Neural cell (in vitro differentiated cells): ENCODE data around the gene PDE1A. TPM values are rescaled to one million over a fixed set of nuclear protein-coding genes. Genes with fewer than 3 reads are reported as not detected.

Experiments
- H2AFZ ChIP-seq: fragments of 200-600, 300-800 bp; sonication (generic), shearing (Covaris generic); 2 replicates; pipeline ENCODE4 v1.6.0; 2014; ENCODE audit warnings: low read depth, mild to moderate bottlenecking, antibody characterized with exemption, low read length, moderate library complexity
- H3F3A ChIP-seq: fragments of 200-600 bp; shearing (Covaris generic); 2 replicates; pipeline ENCODE4 v1.6.1; 2016; ENCODE audit warnings: mild to moderate bottlenecking, moderate library complexity, mixed read lengths, antibody characterized with exemption, low read length; ENCODE audit not compliant: insufficient read depth, poor library complexity, severe bottlenecking
- H3K27ac ChIP-seq: fragments of 200-600, 300-800 bp; sonication (generic), shearing (Covaris generic); 2 replicates; pipeline ENCODE4 v1.5.1; 2014; ENCODE audit warnings: mild to moderate bottlenecking, low read length, moderate library complexity
- H3K27me3 ChIP-seq: fragments of 300-800, 200-600 bp; sonication (generic), shearing (Covaris generic); 2 replicates; pipeline ENCODE4 v1.6.0; 2014; ENCODE audit warnings: mild to moderate bottlenecking, low read depth, low read length, moderate library complexity; ENCODE audit not compliant: insufficient read depth
- H3K36me3 ChIP-seq: fragments of 300-800, 200-600 bp; sonication (generic), shearing (Covaris generic); 2 replicates; pipeline ENCODE4 v1.5.1; 2014; ENCODE audit warnings: mild to moderate bottlenecking, antibody characterized with exemption, low read length, moderate library complexity; ENCODE audit not compliant: insufficient read depth
- H3K4me2 ChIP-seq: fragments of 300-800, 200-600 bp; sonication (generic), shearing (Covaris generic); 2 replicates; pipeline ENCODE4 v1.6.0; 2014; ENCODE audit warnings: mild to moderate bottlenecking, low read length
- H3K4me3 ChIP-seq: fragments of 300-800, 200-600 bp; sonication (generic), shearing (Covaris generic); 2 replicates; pipeline ENCODE4 v1.5.1; 2014; ENCODE audit warnings: mild to moderate bottlenecking, low read length, moderate library complexity
- H3K79me2 ChIP-seq: fragments of 200-600 bp; shearing (Covaris generic); replicated peaks from 2 replicates; pipeline ENCODE4 v1.6.0; 2014; ENCODE audit warnings: mild to moderate bottlenecking, low read length, moderate library complexity; ENCODE audit not compliant: insufficient read depth
- H3K9ac ChIP-seq: fragments of 300-800, 200-600 bp; sonication (generic), shearing (Covaris generic); 2 replicates; pipeline ENCODE4 v1.6.1; 2016; ENCODE audit warnings: mild to moderate bottlenecking, low read length, mixed read lengths
- H3K9me2 ChIP-seq: fragments of 200-600 bp; shearing (Covaris generic); 2 replicates; pipeline ENCODE4 v1.6.1; 2016; ENCODE audit warnings: mild to moderate bottlenecking, low read length, mixed read lengths; ENCODE audit not compliant: insufficient read depth
- H3K9me3 ChIP-seq: fragments of 200-600, 300-800 bp; sonication (generic), shearing (Covaris generic); 2 replicates; pipeline ENCODE4 v1.6.1; 2016; ENCODE audit warnings: mild to moderate bottlenecking, mixed run types, low read length, moderate library complexity, mixed read lengths
- H4K20me1 ChIP-seq: fragments of 200-600 bp; shearing (Covaris generic); 2 replicates; pipeline ENCODE4 v1.6.1; 2016; ENCODE audit warnings: mild to moderate bottlenecking, mixed run types; ENCODE audit not compliant: insufficient read depth
- CTCF ChIP-seq: fragments of 450-650 bp; IDR thresholded peaks from 2 replicates; pipeline ENCODE4 v1.5.1; 2014; ENCODE audit warnings: antibody characterized with exemption, mild to moderate bottlenecking, moderate library complexity; ENCODE audit not compliant: poor library complexity, severe bottlenecking
- EP300 ChIP-seq: fragments of 450-650 bp; conservative IDR thresholded peaks from 2 replicates; pipeline ENCODE4 v1.6.1; 2014; ENCODE audit warnings: antibody characterized with exemption, mild to moderate bottlenecking, moderate library complexity; ENCODE audit not compliant: poor library complexity, severe bottlenecking
- EZH2 ChIP-seq: fragments of 200-600, 300-800 bp; shearing (Covaris generic), sonication (generic); IDR thresholded peaks from 2 replicates; pipeline ENCODE4 v1.6.1; 2014; ENCODE audit warnings: antibody characterized with exemption, low read length, borderline replicate concordance, mild to moderate bottlenecking; ENCODE audit not compliant: insufficient read depth, poor library complexity, severe bottlenecking
- MXI1 ChIP-seq: fragments of 450-650 bp; conservative IDR thresholded peaks from 2 replicates; pipeline ENCODE4 v1.6.1; 2014; ENCODE audit warnings: antibody characterized with exemption, mild to moderate bottlenecking; ENCODE audit not compliant: poor library complexity, severe bottlenecking
- POLR2AphosphoS5 ChIP-seq: IDR thresholded peaks from 2 replicates; pipeline ENCODE4 v1.6.1; 2012
- RAD21 ChIP-seq: fragments of 450-650 bp; conservative IDR thresholded peaks from 2 replicates; pipeline ENCODE4 v1.6.1; 2014; ENCODE audit warnings: antibody characterized with exemption, mild to moderate bottlenecking, moderate library complexity
- SMC3 ChIP-seq: fragments of 450-650 bp; conservative IDR thresholded peaks from 2 replicates; pipeline ENCODE4 v1.6.1; 2014; ENCODE audit warnings: antibody characterized with exemption, mild to moderate bottlenecking, moderate library complexity; ENCODE audit not compliant: poor library complexity
- TAF1 ChIP-seq: IDR thresholded peaks from 2 replicates; pipeline ENCODE4 v1.6.1; 2012; ENCODE audit warnings: low read depth
- polyA plus RNA-seq: library from polyadenylated mRNA; depleted of rRNA; stranded (reverse); fragments of >200 nt; gene quantifications from 2 replicates; pipeline ENCODE4 v1.2.3, GENCODE V29; 2014
- TF ChIP-seq, protein P1 (sequence below): IDR thresholded peaks from 2 replicates; pipeline ENCODE4 v1.6.1; 2012; ENCODE audit warnings: borderline replicate concordance

PDE1A gene
- polyA plus RNA-seq, 1 donor from 2014 or later: 1.6 TPM

- no peaks in the 10 kb centered on the region for H3K36me3 ChIP-seq
- no peak overlapping the region for H3K27ac ChIP-seq
- H2AFZ ChIP-seq: no peak overlapping the region
- H3K9me3 ChIP-seq: peaks cover 4% of the 10 kb centered on the region
- H3K4me2 ChIP-seq: no peak overlapping the region
- TF ChIP-seq, protein P1, sequence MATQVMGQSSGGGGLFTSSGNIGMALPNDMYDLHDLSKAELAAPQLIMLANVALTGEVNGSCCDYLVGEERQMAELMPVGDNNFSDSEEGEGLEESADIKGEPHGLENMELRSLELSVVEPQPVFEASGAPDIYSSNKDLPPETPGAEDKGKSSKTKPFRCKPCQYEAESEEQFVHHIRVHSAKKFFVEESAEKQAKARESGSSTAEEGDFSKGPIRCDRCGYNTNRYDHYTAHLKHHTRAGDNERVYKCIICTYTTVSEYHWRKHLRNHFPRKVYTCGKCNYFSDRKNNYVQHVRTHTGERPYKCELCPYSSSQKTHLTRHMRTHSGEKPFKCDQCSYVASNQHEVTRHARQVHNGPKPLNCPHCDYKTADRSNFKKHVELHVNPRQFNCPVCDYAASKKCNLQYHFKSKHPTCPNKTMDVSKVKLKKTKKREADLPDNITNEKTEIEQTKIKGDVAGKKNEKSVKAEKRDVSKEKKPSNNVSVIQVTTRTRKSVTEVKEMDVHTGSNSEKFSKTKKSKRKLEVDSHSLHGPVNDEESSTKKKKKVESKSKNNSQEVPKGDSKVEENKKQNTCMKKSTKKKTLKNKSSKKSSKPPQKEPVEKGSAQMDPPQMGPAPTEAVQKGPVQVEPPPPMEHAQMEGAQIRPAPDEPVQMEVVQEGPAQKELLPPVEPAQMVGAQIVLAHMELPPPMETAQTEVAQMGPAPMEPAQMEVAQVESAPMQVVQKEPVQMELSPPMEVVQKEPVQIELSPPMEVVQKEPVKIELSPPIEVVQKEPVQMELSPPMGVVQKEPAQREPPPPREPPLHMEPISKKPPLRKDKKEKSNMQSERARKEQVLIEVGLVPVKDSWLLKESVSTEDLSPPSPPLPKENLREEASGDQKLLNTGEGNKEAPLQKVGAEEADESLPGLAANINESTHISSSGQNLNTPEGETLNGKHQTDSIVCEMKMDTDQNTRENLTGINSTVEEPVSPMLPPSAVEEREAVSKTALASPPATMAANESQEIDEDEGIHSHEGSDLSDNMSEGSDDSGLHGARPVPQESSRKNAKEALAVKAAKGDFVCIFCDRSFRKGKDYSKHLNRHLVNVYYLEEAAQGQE: no peak
- TF ChIP-seq EP300 (no peak), RAD21 (no peak), EZH2 (no peak), SMC3 (no peak), TAF1 (no peak), CTCF (no peak), POLR2AphosphoS5 (no peak), MXI1 (no peak)
- H3K4me3 ChIP-seq: no peak overlapping the region
- H3K27me3 ChIP-seq: no peaks in the 10 kb centered on the region
- no peaks in the 10 kb centered on the region for H3K9me2 ChIP-seq
- H4K20me1 ChIP-seq: no peaks in the 10 kb centered on the region
- H3F3A ChIP-seq: no peaks in the 10 kb centered on the region
- no peaks in the 10 kb centered on the region for H3K79me2 ChIP-seq
- no peak overlapping the region for H3K9ac ChIP-seq
These were observed 51.0 kb downstream of the PDE1A start for GRCh38 chr2:182375862-182376261.

- no peak overlapping the region for H3K9ac ChIP-seq
These were observed 54.2 kb downstream of the PDE1A start for GRCh38 chr2:182372661-182373060.

More at GRCh38 chr2:182372661-182373060, 54.2 kb downstream of the PDE1A start:
- Histone ChIP-seq H3K79me2 (no peaks in the 10 kb centered on the region), H3K9me3 (peaks cover 4% of the 10 kb centered on the region), H3K27me3 (no peaks in the 10 kb centered on the region), H3F3A (no peaks in the 10 kb centered on the region), H4K20me1 (no peaks in the 10 kb centered on the region), H2AFZ (no peak overlapping the region), H3K9me2 (no peaks in the 10 kb centered on the region), H3K4me2 (no peak overlapping the region), H3K27ac (no peak overlapping the region), H3K4me3 (no peak overlapping the region), H3K36me3 (no peaks in the 10 kb centered on the region)
- TF ChIP-seq SMC3: no peak
- TF ChIP-seq, protein P1: no peak
